GM21381 (cell line): ENCODE data around the gene MCC.

Experiments
- ATAC-seq: cut with Tn5 transposase; IDR thresholded peaks from one replicate; pipeline ENCODE4 v1.9.1; 2021; ENCODE audit warnings: mild to moderate bottlenecking, moderate library complexity; ENCODE audit not compliant: unreplicated experiment

Gene MCC

DNA sequence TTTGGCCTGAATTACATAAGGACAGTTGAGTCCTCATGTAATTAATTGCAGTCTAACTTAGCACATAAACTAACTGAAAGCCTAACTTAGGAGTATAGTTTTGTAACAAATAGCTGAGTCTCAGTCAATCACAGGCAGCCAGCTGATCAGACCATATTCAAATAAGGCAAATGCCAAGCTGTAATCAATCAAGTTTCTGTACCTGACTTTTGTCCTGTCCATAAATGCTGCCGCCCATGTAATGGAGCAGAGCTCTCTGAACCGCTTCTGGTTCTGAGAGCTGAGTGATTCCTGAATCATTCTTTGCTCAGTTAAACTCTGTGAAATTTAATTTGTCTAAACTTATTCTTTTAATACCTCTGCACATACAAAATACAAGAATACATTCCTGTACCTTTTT lies 158.3 kb downstream of the MCC start:
- no peak for ATAC-seq

DNA sequence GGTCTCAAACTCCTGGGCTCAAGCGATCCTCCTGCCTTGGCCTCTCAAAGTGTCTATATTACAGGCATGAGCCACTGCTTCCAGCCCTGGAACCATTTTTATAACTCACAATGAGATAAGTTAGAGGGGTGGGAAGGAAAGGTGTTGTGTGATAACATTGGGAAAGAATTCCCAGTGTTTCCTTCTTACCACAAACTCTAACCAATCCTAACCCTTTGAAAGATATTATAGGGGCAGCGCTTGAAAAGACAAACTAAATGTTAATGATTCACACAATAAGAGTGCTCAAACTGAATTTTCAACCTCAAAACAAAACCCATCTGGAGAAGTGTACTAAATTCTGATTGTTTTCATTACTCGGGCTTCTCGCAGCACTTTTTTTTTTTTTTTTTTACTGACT lies 163.2 kb downstream of the MCC start:
- no peak for ATAC-seq

DNA sequence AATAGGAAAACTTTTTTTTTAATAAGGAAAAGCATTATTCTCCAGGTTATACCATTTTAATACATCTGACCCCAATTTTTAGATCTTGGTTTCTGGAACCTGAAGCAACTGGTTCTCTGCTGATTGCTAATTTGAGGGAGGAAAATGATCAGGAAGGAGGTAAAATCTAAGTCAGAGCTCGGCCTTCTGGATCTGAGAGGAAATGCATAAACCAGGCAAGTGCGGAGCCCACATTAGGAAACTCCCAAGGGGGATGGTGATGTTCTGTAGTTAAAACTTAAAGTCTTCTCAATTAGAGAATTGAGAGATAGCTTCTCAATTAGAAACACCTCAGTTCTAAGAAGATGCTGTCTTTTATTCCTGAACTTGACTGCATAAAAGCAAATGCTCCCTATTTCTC lies 167.0 kb downstream of the MCC start:
- ATAC-seq: no peak

DNA sequence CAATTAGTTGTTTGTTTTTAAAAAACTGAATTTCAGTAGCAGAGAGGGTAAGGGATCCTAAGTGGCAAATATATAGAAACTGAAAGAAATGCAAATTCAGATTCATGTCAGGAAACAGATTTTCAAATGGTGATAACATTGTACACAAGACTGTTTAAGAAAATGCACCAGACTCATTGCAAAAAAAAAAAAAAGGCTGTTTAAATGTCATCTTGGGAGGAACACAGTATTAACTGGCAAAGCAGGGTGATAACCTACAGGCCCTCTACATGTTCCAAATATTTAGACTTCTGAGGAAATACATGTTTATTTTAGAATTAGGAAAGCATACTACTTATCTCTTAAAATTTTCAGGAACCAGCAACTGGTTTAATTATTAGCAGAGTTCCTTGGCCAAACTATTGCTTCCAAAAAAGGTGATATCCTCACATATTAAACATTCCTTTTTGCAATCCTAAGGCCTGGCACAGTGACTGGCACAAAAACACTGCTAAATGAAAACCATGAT lies 167.9 kb downstream of the MCC start:
- ATAC-seq: peak; percentile 70

DNA sequence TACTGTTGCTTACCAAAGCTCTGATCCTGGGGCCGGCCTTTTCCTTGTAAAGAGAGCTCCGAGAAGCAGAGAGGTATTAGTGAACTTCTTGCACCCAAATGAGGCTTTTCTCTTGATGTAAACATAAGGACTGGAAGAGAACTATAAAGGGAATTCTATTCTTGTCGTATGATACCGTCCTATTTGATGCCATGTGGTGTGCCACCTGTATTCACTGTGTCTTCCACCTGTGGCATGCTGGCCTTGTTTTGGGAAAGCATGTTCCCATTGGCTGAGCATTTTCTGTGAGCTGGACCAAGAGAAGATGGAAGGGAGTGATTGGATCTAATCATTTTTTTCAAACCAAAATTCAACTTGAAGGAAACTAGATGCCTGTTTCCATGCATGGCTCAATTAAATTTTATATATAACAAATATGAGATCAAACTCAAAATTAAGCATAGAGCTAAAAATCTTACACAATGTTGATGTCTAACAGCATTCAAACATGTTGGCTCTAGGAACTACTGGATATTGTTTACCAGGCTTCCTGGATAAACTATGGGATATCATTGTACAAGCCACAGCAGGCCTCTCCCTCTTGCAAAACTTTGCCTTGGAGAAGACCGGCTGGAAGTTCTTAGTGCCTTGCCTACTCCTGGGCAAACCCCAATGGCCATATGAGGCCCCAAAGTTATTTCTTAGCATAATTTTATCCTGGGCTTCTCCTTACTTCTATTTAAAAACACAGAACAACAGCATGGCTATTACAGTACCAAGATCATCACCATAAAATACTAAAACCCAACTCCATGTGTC lies 168.8 kb downstream of the MCC start:
- no peak for ATAC-seq

DNA sequence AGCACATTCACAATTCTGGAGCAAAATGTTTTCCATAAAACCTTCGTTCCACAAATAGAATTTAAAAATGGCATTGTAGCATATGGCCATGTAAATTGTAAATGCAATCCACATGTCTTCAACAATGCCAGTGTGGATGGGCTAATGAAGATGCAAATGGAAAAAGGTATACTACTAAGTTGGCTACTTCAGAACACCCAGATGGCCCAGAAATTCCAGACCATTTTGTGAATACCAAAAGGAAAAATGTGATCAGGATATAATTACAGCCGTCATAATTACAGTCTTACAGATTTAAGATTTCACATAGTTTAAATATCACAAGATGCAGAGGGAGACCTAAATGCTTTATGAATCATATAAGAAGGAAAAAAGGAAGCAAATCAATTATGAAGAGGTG lies 170.6 kb downstream of the MCC start:
- ATAC-seq: no peak

DNA sequence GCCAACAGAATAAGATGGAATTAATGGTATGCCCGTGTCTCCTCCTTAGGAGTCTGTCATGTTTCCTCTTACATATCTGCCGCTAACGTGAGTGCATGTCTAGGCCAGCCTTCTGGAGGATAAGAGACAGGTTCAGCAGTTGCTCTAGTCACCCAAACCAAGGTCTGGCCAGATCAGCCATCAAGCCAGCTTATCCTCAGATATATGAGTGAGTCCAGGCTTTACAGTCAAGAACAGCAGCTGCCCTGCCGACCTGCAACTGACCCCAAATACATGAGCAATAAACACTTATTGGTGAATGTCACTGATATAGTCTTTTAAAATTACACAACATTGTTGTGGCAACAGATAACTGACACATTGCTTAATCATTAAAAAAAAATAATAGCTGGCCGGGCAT lies 177.0 kb downstream of the MCC start:
- ATAC-seq: no peak

DNA sequence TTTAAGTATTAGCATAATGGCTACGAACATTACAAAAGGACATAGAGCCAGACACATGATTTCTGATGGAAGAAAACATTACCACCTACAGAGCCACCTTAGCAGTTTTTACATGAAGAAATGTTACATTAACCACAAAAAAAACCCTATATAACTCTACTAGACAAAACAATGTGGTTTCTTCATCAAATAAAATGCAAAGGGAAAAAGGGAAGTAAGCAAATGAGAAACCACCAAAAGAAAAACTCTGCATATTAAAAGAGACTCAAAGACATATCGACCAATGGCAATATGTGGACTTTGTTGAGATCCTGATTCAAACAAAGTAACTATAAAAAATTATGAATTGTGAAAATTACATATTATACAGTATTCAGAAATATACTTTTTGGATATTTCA lies 186.1 kb downstream of the MCC start:
- no peak for ATAC-seq

DNA sequence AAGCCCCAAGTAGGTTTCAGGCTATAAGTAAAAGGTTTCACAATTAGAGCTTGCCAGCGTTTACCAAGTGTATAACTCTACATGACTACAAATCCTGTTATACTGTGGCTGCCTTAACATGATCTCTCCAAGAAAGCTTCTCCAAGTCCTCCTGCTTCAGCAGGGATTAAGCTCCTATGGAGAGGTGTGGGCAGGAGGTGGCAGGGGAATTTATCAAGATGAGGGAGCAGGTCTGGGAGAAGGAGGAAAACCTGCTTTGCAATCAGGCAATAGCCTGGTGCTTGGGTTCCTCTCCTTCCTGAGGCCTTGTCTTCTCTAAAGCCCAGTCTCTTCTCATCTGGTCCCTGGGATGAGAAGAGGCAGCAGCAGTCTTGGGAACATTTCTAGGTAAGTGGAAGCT lies 188.7 kb downstream of the MCC start:
- no peak for ATAC-seq

DNA sequence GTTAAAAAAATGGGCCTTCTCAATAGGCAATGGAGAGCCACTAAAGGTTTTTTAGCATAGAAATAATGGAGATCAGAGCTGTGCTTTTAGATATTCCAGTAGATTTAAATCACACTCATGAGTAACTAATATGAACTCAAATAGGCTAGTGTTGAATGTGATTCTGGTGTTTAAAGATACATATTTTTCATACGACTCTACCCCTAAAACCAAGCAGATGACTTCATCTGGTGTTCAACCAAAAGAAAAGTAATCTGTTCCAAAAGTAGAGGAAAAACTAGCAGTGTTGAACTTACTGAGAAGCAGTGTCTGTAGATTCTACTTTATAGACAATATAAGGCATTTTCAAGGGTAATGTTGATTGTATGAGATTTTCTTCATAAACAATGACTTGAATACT lies 191.6 kb downstream of the MCC start:
- no peak for ATAC-seq

DNA sequence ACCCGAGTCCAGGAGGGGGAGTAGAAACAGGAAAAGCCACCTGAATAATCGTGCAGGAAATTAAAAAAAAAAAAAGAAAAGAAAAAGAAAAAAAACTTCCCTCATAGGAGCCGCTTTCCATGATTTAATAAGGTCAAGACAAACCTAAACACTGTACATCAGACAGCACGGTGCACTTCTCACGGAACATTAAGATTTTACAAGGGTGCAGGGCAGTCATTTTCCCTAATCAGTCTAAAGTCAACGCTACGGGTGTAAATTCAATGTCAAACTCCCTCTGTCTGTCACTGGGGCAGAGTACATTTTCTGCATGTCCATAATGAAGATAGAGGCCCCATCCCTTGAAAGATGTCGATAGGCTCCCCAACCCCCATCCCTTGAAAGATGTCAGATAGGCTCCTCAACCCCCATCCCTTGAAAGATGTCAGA lies 193.1 kb downstream of the MCC start:
- ATAC-seq: no peak

DNA sequence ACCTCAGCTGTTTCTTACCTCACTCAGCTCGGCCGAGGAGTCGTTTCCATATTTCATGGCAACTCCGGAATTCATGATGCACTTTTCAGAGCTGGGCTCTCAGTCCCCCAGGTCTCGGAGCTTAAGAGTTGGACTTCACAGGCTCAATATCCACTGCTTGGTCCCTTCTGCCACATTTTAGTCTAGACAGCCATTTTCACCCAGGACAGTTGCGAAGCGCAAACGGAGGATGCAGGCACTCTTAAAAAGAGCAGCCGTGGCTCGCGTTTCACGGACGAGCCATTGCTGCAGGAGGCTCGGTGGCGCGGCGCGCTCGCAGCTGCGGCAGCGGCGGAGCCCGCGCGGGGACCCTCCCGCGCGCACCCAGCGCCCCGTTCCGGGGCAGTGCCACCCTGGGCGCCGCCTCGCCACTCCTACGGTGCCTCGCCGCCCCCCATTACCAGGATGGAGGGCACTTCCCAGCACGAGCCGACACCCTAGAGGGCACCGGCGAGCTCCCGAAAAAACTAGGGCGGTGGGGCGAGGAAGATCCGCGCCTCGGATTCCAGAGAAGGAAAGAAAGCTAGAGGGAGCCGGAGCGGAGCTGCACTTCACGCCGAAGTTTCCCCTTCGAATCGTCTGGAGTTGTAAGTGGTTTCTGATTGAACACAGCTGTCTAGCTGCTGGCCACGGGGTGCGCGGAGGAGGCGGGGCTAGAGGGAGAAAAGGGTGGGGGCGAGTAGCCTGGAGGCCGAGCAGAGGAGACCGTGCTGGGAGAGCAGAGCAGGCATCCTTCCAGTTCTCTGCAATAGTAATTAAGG lies 193.7 kb downstream of the MCC start:
- peak; percentile 94 for ATAC-seq

DNA sequence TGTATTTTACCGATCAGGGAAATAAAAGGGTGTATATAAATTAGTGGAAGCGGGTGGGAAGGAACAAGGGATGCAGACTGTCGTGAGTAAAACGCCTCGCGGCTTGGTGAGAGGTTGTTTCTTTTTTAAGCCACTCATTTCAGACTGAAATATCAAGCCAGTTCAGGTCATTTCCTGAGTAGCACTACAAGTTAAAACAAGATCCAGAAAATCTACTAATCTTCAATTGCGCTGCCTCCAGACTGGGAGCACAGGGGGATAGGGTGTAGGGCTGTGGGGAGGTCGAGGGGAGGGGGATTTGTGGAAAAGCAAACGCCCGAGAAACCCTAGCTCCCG lies 194.3 kb downstream of the MCC start:
- peak; percentile 25 for ATAC-seq

DNA sequence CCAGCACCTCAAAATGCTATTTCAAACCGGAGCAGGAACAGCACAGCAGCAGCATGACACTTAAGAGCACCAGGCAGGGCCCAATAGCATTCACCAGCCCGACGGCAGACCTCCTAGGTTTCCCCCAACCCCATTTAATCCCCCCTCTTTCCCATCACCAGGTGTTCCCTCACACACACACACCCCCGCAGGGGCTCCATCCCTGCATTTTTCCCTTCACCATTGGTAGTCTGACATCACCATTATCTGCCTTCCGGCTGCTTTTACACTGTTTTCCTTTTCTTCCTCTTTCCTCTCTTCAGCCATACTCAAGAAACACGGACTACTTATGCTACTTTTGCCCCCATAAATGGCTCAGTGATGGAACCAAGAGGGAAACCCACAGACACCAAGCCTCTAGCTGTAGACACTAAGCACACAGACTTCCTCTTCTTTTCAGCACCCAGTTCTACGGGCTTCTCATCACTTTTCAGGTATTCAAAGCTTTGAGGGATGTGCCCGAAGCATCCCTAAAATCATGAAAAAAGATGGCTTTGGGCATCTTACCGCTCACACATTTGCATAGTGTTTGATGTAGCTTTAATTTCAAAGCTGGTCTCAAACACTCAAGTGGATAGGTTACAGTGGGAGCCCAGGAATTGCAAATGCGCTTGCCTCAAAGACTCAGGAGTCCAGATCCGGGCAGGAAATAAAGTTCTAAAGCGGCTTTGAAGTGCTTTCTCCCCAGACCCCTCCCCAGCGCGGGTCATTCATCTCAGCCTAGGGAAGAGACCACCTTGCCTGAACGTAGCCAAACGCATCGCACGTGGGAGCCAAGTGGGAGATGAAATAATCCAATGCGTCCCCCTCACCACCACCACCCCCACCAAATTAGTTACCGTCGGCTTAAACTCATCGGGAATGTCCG lies 194.9 kb downstream of the MCC start:
- ATAC-seq: no peak

DNA sequence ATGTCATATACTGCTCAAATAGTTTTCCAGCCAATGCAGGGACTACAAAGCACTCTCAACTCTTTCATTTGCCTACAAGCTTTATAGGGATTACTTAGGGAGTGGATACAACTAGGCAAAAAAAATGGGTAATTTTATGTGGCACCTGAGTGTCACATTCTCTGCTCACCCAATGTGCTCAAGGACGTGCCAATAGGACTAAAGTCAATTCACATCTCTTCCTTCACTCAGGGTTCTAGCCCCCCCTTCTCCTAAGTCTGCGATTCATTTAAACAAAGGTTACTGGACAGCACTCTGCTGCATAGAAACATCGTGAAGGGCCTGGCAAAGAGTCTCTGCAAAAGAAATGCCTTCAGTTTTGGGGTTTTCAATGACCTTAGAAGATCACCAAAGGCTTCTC lies 195.8 kb downstream of the MCC start:
- ATAC-seq: no peak

DNA sequence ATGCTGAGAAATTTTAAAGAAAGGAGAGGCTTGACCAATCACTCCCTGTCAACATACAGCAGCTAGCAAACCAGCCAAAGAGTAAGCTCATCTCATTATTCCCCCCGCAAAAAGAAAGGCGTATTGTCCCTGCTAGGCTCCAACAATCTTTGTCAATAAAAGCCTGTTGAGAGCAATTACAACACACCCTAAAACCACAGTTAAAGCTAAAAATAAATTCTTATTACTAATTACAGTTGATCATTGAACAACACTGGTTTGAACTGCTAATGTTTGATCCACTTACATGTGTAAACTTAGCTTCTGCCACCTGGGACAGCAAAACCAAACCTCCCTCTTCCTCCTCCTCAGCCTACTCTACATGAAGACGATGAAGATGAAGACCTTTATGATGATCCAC lies 204.7 kb downstream of the MCC start:
- ATAC-seq: no peak

DNA sequence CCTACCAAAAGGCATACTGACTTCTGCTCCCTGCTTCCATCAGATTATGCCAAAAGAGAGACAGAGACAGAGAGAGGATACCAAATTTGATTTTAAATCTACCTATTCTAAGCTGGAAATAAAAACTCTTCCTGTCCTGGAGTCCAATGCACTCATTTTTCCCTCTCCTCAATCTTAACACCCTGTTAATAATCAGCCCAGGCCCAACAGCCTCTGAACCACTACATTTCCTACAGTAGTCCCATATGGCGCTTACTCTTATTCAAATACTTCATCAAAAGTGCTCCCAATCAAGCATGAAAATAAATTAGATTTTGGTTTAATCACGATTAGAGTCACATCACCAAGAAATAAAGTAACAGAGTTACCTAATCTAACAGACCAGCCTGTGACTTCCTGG lies 205.8 kb downstream of the MCC start:
- ATAC-seq: no peak

DNA sequence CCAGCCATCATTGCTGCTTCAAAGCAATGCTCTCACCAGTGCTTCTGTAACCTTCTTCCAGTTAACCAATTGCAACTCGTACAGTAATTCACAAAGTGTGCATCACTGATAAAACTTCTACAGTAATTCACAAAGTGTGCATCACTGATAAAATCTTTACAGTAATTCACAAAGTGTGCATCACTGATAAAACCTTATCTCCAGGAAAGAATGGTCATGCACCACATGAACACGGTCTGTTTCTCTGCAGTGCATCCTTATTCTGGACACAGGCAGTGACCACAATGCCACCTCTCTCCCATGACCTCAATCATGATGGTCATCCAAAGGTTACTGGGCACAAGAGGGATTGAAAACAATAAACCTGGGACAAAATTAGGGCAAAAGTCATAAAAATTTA lies 207.1 kb downstream of the MCC start:
- no peak for ATAC-seq

DNA sequence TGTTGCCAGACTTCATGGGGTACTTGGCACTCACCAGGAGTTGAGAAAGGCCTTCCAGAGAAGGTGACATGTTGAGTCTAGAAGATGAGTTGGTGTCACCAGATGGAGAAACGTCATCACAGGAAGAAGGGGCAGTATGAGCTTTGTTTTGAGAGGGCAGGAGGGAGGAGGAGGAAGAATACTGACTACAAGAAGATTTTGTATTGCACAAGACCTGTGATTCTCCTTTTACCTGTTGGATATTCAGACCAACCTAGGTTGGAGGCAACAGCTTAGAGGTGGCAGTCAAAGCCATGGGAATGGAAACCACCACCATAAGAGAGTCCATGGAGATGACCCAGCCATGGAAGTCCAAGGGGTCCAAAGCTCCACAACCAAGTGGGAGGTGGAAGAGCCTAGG lies 207.7 kb downstream of the MCC start:
- ATAC-seq: no peak

DNA sequence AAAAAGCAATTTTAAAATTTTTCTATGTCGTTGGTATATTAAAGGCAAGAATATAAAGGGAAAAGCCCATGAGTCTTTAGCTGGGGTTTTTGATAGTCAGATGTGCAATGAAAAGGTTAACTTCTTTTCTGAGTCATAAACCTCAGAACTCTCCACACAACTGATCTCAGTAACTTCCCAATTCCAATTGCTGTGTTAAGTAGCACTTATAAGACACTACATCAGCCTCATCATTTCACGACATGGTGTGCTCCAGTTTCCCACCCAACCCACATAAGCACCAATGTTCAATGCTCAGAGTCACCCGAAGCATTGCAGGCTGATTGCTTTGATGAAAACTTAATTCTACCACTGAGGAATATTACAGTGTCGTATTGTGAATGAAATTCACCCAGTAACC lies 209.3 kb downstream of the MCC start:
- no peak for ATAC-seq

DNA sequence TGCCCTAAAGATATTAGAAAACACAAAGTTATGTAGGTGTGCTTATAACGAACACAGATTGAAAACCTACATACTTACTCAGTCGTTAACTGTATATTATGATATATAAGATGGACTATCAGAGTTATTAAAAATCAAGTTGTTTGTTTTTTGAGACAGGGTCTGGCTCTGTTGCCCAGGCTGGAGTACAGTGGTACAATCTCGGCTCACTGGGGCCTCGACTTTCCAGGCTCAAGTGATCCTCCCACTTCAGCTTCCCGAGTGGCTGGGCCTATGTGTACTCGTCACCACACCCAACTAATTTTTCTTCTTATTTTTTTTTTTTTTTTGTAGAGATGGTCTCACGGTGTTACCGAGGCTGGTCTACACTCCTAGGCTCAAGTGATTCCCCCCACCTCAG lies 211.8 kb downstream of the MCC start:
- no peak for ATAC-seq
